ENCODE results near the gene MYO1B. TPM values are rescaled to one million over a fixed set of nuclear protein-coding genes. Genes with fewer than 3 reads are reported as not detected.

The MYO1B gene
- polyA plus RNA-seq, 1 donor from 2014 or later: 72.2 TPM

- no peak overlapping the region for H3K4me2 ChIP-seq (ENCODE audit: low read length)
- H4K20me1 ChIP-seq (ENCODE audit: insufficient read depth): no peaks in the 10 kb centered on the region
- H3K27ac ChIP-seq (ENCODE audit: low read length): no peak overlapping the region
- no peaks in the 10 kb centered on the region for H3K27me3 ChIP-seq (ENCODE audit: insufficient read depth, low read depth, low read length)
- no peak overlapping the region for H3K4me3 ChIP-seq (ENCODE audit: low read length)
- H3F3A ChIP-seq (ENCODE audit: insufficient read depth, low read length, poor library complexity, severe bottlenecking): no peaks in the 10 kb centered on the region
- H3K36me3 ChIP-seq (ENCODE audit: insufficient read depth, low read length): no peaks in the 10 kb centered on the region
- TF ChIP-seq SMC3 (conservative IDR thresholded peaks at IDR 0.05; ENCODE audit: poor library complexity) (no peak), CTCF (IDR thresholded peaks at IDR 0.05; ENCODE audit: poor library complexity, severe bottlenecking) (no peak), EZH2 (IDR thresholded peaks at IDR 0.05; ENCODE audit: borderline replicate concordance, insufficient read depth, low read length, poor library complexity, severe bottlenecking) (no peak), EP300 (conservative IDR thresholded peaks at IDR 0.05; ENCODE audit: poor library complexity, severe bottlenecking) (no peak), RAD21 (conservative IDR thresholded peaks at IDR 0.05) (no peak), MXI1 (conservative IDR thresholded peaks at IDR 0.05; ENCODE audit: poor library complexity, severe bottlenecking) (no peak), TAF1 (IDR thresholded peaks at IDR 0.05; ENCODE audit: low read depth) (no peak), POLR2AphosphoS5 (IDR thresholded peaks at IDR 0.05) (no peak), REST (IDR thresholded peaks at IDR 0.05; ENCODE audit: borderline replicate concordance) (no peak)
- H3K9me3 ChIP-seq (ENCODE audit: low read length): no peaks in the 10 kb centered on the region
- peaks cover 9% of the 10 kb centered on the region for H3K79me2 ChIP-seq (replicated peaks; ENCODE audit: insufficient read depth, low read length)
- no peak overlapping the region for H2AFZ ChIP-seq (ENCODE audit: low read depth, low read length)
- no peak overlapping the region for H3K9ac ChIP-seq (ENCODE audit: low read length)
- H3K9me2 ChIP-seq (ENCODE audit: insufficient read depth, low read length): no peaks in the 10 kb centered on the region
These were observed 53.1 kb downstream of the MYO1B start for GRCh38 chr2:191298306-191298705.

- no peak overlapping the region for H3K4me2 ChIP-seq (ENCODE audit: low read length)
- H2AFZ ChIP-seq (ENCODE audit: low read depth, low read length): no peak overlapping the region
- no peak overlapping the region for H3K27ac ChIP-seq (ENCODE audit: low read length)
- no peak overlapping the region for H3K9ac ChIP-seq (ENCODE audit: low read length)
- no peaks in the 10 kb centered on the region for H3F3A ChIP-seq (ENCODE audit: insufficient read depth, low read length, poor library complexity, severe bottlenecking)
- no peaks in the 10 kb centered on the region for H3K9me2 ChIP-seq (ENCODE audit: insufficient read depth, low read length)
- H4K20me1 ChIP-seq (ENCODE audit: insufficient read depth): no peaks in the 10 kb centered on the region
- no peaks in the 10 kb centered on the region for H3K9me3 ChIP-seq (ENCODE audit: low read length)
- no peaks in the 10 kb centered on the region for H3K36me3 ChIP-seq (ENCODE audit: insufficient read depth, low read length)
- peaks cover 9% of the 10 kb centered on the region for H3K79me2 ChIP-seq (replicated peaks; ENCODE audit: insufficient read depth, low read length)
- H3K4me3 ChIP-seq (ENCODE audit: low read length): no peak overlapping the region
- H3K27me3 ChIP-seq (ENCODE audit: insufficient read depth, low read depth, low read length): no peaks in the 10 kb centered on the region
- TF ChIP-seq RAD21 (conservative IDR thresholded peaks at IDR 0.05) (no peak), TAF1 (IDR thresholded peaks at IDR 0.05; ENCODE audit: low read depth) (no peak), EP300 (conservative IDR thresholded peaks at IDR 0.05; ENCODE audit: poor library complexity, severe bottlenecking) (no peak), SMC3 (conservative IDR thresholded peaks at IDR 0.05; ENCODE audit: poor library complexity) (no peak), MXI1 (conservative IDR thresholded peaks at IDR 0.05; ENCODE audit: poor library complexity, severe bottlenecking) (no peak), EZH2 (IDR thresholded peaks at IDR 0.05; ENCODE audit: borderline replicate concordance, insufficient read depth, low read length, poor library complexity, severe bottlenecking) (no peak), REST (IDR thresholded peaks at IDR 0.05; ENCODE audit: borderline replicate concordance) (no peak), CTCF (IDR thresholded peaks at IDR 0.05; ENCODE audit: poor library complexity, severe bottlenecking) (no peak), POLR2AphosphoS5 (IDR thresholded peaks at IDR 0.05) (no peak)
These were observed 53.8 kb downstream of the MYO1B start for GRCh38 chr2:191299010-191299409.
